Mucosa of descending colon (tissue), 3 donors: Measurements from ENCODE around the gene SLC5A5. TPM values are rescaled to one million over a fixed set of nuclear protein-coding genes. Genes with fewer than 3 reads are reported as not detected.

Experiments used
- ATAC-seq: fragments of 200-7000 bp; cut with Tn5 transposase; one replicate; pipeline ENCODE4 v1.9.1; 2020; ENCODE audit warnings: mild to moderate bottlenecking, moderate library complexity
- DNase-seq, 3 donors: peaks; one replicate each; pipeline ENCODE4 v3.0.0-alpha.2; 2020
- H3K36me3 ChIP-seq: fragments of 200-600 bp; one replicate; pipeline ENCODE4 v1.8.0; 2021; ENCODE audit warnings: low read depth, mild to moderate bottlenecking
- H3K4me1 ChIP-seq: fragments of 200-600 bp; one replicate; pipeline ENCODE4 v1.8.0; 2021; ENCODE audit warnings: low read depth, mild to moderate bottlenecking
- H3K4me3 ChIP-seq: fragments of 200-600 bp; one replicate; pipeline ENCODE4 v1.8.0; 2021; ENCODE audit warnings: mild to moderate bottlenecking
- H3K9me3 ChIP-seq: fragments of 200-600 bp; one replicate; pipeline ENCODE4 v1.8.0; 2021; ENCODE audit warnings: mild to moderate bottlenecking
- CTCF ChIP-seq: fragments of 200-600 bp; IDR thresholded peaks from one replicate; pipeline ENCODE4 v1.8.0; 2022; ENCODE audit warnings: antibody characterized with exemption, mild to moderate bottlenecking
- intact Hi-C, 2 donors: fragments of 100-400 bp; cut with DNase I in 1 of 2; cut with micrococcal nuclease in 1 of 2; formaldehyde crosslinking; loops; one replicate each; pipeline versions ENCODE4 v1.11.0 to v1.11.1; 2022; cut with DNase I, micrococcal nuclease
- total RNA-seq, 3 donors: library from RNA; stranded (reverse); fragmentation: NEBNext Ultra II Directional in 2 of 3; extraction: Animal tissue kit (Norgen Biotek cat#: 25700) in 2 of 3; gene quantifications; one replicate each; pipeline versions ENCODE4 v1.2.1 to v1.2.4, GENCODE V29; 2021 to 2023
- donor health status: DM: no; HTN: no; CAD: no; lungs with moderate emphysema.
- donor health status: DM: no; HTN: no; CAD: no.
- donor health status: DM: no; HTN: yes; CAD: no.

The SLC5A5 gene
- total RNA-seq, 3 donors from 2014 or later, result 0.19 TPM; not detected in 2

- H3K4me3 ChIP-seq, result no peak overlapping the region
- intact Hi-C loops, result no loop called here
- H3K4me1 ChIP-seq, result peaks cover 7% of the 10 kb centered on the region
- no peaks in the 10 kb centered on the region for H3K36me3 ChIP-seq
- no peaks in the 10 kb centered on the region for H3K9me3 ChIP-seq
- ATAC-seq (no peak), DNase-seq (no peak)
- TF ChIP-seq CTCF, result no peak
Measured at GRCh38 chr19:17837972-17838371, 33.8 kb upstream of the SLC5A5 start.

GRCh38 chr19:17840019-17840418 lies 31.7 kb upstream of the SLC5A5 start:
- intact Hi-C loops, result no loop called here
- Histone ChIP-seq H3K36me3 (no peaks in the 10 kb centered on the region), H3K4me1 (peaks cover 7% of the 10 kb centered on the region), H3K9me3 (no peaks in the 10 kb centered on the region), H3K4me3 (no peak overlapping the region)
- DNase-seq (no peak), ATAC-seq (no peak)
- TF ChIP-seq CTCF, result no peak

DNA sequence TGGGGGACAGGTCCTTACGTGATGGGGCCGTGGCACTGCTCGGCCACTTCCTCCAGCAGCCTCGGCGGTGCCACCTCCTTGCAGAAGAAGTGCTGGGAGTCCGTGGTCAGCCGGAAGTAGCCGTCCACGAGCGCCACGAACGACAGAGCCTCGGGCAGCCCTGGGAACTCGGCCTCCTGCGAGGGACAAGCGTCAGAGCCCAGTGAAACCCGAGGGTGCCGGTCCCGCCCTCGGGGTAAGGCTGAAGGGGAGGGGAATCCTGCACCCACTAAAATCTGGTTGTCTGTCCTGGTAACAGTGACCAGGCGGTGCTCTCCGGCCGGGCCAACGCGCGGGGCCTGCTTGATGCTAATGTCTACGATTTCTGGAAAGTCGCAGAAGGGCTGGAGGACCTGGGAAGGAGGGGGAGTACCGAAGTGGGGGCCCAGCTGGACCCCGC lies 30.4 kb upstream of the SLC5A5 start:
- TF ChIP-seq CTCF, result no peak
- ATAC-seq, result peak; percentile 12
- H3K4me3 ChIP-seq, result no peak overlapping the region
- peaks cover 7% of the 10 kb centered on the region for H3K4me1 ChIP-seq
- intact Hi-C loops, result no loop called here
- no peak for DNase-seq
- no peaks in the 10 kb centered on the region for H3K36me3 ChIP-seq
- H3K9me3 ChIP-seq, result no peaks in the 10 kb centered on the region

GRCh38 chr19:17841810-17842662 lies 29.7 kb upstream of the SLC5A5 start:
- ATAC-seq, result peak; percentile 92
- no peak for TF ChIP-seq CTCF
- Histone ChIP-seq H3K4me1 (peaks cover 7% of the 10 kb centered on the region), H3K9me3 (no peaks in the 10 kb centered on the region), H3K36me3 (no peaks in the 10 kb centered on the region), H3K4me3 (no peak overlapping the region)
- intact Hi-C loops, result no loop called here
- peak; percentile 74 to 84 (median 81) for DNase-seq

GRCh38 chr19:17842663-17843291 lies 29.0 kb upstream of the SLC5A5 start:
- Histone ChIP-seq H3K9me3 (no peaks in the 10 kb centered on the region), H3K36me3 (no peaks in the 10 kb centered on the region), H3K4me1 (peaks cover 7% of the 10 kb centered on the region), H3K4me3 (no peak overlapping the region)
- intact Hi-C loops, result no loop called here
- no peak for ATAC-seq
- no peak for TF ChIP-seq CTCF
- no peak for DNase-seq
